LNCaP clone FGC (cell line): Measurements from ENCODE around the gene PPP1R13L.
"Not testable (repeated sequence)": the region's sequence is repeated elsewhere in the genome, so short reads cannot be mapped to it uniquely, and the experiment has no call there.

ENCODE experiments used
- DNase-seq: peaks from one replicate; pipeline ENCODE4 v3.0.0-alpha.2; 2011; ENCODE audit warnings: low read depth
- H3K4me3 ChIP-seq: 2 replicates; pipeline ENCODE4 v1.5.1; 2011; ENCODE audit warnings: mild to moderate bottlenecking, low read depth, low read length, control low read depth
- TF ChIP-seq, protein P1 (sequence below): IDR thresholded peaks from 2 replicates; pipeline ENCODE4 v1.5.1; 2012; ENCODE audit warnings: mild to moderate bottlenecking; ENCODE audit not compliant: control insufficient read depth, insufficient read depth; ENCODE audit errors: extremely low read depth

Gene PPP1R13L

DNA sequence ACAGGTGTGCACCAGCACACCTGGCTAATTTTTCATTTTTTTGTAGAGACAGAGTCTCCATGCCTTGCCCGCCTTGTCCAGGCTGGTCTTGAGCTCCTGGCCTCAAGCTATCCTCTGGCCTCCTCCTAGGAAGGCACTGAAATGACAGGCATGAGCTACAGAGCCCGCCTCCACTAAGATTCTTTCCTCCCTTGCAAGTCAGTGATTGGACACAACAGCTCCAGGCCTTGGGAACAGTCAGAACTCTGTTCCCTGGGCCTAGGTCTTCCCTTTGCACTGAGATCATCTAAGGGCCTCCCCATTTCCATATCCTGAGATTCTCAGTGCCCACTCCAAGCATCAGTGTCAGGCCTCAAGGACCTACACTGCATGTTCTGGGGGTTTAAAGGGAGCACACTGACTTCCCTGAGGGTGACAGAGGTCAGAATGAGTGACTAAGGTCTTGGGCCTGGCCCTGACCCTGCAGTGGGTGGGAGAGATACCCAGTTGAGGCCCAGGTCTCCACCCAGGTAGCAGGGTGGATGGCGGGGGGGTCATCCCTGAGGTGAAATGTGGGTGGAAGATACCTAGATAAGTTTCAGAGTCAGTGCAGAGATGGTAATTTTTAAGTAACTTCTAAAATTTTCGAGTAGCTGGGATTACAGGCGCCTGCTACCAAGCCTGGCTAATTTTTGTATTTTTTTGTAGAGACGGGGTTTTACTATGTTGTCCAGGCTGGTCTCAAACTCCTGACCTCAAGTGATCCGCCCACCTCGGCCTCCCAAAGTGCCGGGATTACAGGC is 36.2 kb upstream of the PPP1R13L start:
- H3K4me3 ChIP-seq: no peak overlapping the region
- no peak for DNase-seq
- TF ChIP-seq, protein P1, sequence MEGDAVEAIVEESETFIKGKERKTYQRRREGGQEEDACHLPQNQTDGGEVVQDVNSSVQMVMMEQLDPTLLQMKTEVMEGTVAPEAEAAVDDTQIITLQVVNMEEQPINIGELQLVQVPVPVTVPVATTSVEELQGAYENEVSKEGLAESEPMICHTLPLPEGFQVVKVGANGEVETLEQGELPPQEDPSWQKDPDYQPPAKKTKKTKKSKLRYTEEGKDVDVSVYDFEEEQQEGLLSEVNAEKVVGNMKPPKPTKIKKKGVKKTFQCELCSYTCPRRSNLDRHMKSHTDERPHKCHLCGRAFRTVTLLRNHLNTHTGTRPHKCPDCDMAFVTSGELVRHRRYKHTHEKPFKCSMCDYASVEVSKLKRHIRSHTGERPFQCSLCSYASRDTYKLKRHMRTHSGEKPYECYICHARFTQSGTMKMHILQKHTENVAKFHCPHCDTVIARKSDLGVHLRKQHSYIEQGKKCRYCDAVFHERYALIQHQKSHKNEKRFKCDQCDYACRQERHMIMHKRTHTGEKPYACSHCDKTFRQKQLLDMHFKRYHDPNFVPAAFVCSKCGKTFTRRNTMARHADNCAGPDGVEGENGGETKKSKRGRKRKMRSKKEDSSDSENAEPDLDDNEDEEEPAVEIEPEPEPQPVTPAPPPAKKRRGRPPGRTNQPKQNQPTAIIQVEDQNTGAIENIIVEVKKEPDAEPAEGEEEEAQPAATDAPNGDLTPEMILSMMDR: no peak

- H3K4me3 ChIP-seq: peak overlapping the region; percentile 50
- TF ChIP-seq, protein P1: no peak
- DNase-seq: no peak
Measured at GRCh38 chr19:45440259-45440638, 35.4 kb upstream of the PPP1R13L start.

DNA sequence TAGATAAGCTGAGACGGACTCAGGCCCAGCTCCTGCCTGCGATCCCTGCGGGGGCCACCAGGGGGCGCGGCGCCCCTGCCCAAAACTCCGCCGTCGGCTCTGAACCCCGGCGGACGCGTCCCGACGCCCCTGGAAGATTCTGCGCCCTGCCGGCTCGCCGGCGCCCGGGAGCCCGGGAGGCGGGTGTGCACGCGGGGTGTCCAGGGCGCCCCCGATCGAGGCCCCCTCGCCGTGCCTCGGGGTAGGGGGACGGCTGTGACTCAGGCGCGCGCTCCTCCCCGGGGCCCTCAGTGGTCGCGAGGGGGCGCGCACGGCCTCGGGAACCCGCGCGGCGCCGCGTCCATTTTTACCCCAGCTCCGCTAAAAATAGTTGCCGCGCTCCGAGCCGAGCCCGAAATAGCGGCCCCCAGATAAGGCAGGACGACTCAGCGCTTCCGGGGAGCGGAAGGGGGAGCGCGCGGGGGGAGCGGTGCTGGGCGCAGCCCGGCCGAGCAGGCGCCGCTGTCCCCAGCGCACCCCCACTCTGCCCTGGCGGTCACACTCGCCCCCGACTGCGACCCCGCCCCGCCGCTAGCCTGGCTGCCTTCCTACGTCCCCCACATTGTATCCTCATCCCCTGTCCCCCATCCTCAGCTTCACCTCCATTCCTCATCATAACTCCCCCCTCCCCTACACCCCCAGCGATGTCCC is 34.8 kb upstream of the PPP1R13L start:
- TF ChIP-seq, protein P1: peak; percentile 51
- H3K4me3 ChIP-seq: peak overlapping the region; percentile 50
- no peak for DNase-seq

- TF ChIP-seq, protein P1: no peak
Measured at GRCh38 chr19:45439190-45439568, 34.3 kb upstream of the PPP1R13L start.

DNA sequence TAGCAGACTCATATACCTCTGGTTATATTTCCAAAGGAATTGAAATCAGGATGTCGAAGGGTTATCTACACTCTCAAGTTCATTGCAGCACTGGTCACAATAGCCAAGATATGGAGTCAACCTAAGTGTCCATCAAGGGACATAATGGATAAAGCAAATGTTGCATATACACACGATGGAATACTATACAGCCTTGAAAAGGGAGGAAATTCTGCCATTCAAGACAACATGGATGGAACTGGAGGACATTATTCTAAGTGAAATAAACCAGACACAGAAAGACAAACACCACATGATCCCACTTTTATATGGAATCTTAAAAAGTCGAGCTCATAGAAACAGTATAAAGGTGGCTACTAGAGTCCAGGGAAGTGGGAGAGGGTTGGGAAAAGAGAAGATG is 32.5 kb upstream of the PPP1R13L start:
- no peak overlapping the region for H3K4me3 ChIP-seq
- no peak for DNase-seq
- TF ChIP-seq, protein P1: no peak

More at GRCh38 chr19:45439190-45439568, 34.3 kb upstream of the PPP1R13L start:
- H3K4me3 ChIP-seq: peak overlapping the region; percentile 50
- DNase-seq: no peak

DNA sequence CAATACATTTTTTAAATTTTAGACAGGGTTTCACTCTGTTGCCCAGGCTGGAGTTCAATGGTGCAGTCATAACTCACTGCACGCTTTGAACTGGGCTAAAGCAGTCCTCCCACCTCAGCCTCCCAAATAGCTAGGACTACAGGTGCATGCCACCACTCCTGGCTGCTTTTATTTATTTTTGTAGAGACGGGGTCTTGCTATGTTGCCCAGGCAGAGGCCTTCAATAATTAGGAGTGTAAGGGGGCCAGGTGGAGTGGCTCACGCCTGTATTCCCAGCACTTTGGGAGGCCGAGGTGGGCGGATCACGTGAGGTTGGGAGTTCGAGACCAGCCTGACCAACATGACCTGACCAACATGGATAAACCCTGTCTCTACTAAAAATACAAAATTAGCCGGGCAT is 27.7 kb upstream of the PPP1R13L start:
- H3K4me3 ChIP-seq, DNase-seq: not testable (repeated sequence)

DNA sequence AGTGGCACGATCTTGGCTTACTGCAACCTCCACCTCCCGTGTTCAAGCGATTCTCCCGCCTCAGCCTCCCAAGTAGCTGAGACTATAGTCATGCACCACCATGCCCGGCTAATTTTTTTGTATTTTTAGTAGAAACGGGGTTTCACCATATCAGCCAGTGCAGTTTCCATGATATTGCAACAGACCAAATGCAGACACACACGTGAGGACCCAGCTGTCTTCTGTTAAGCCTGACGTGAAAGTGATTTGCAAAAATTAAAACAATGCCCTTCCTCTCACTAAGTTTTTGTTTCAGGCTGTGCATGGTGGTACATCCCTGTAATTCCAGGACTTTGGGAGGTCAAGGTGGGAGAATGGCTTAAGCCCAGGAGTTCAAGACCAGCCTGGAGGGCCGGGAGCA is 26.1 kb upstream of the PPP1R13L start:
- DNase-seq, H3K4me3 ChIP-seq: not testable (repeated sequence)

DNA sequence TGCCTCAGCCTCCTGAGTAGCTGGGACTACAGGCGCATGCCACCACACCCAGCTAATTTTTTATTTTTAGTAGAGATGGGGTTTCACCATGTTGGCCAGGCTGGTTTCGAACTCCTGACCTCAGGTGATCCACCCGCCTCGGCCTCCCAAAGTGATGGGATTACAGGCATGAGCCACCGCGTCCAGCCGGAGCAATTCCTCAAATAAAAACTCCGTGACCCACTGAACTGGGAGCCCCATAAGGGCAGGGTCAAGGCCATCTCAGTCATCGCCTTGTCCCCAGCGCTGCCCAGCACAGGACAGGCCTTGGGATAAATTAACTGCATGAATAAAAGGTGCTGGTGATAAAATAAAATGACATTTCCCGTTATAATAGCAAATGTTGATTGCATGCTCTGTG is 25.0 kb upstream of the PPP1R13L start:
- DNase-seq, H3K4me3 ChIP-seq: not testable (repeated sequence)
